ENCODE data around the gene CIAO2B.
A peak's percentile ranks its signal among the peaks of the same experiment; 100 is the strongest.

The CIAO2B gene

GRCh38 chr16:66953462-66954096 lies 19.4 kb upstream of the CIAO2B start:
- TF ChIP-seq CTCF (IDR thresholded peaks at IDR 0.05; ENCODE audit: low read depth, low read length, missing control alignments) = no peak
- H3K4me3 ChIP-seq (ENCODE audit: low read depth, low read length) = no peak overlapping the region
- in situ Hi-C loops (cut with HindIII; ENCODE audit: low sequenced_read_pairs) = no loop called here
- no peak for DNase-seq (ENCODE audit: low read depth)

DNA sequence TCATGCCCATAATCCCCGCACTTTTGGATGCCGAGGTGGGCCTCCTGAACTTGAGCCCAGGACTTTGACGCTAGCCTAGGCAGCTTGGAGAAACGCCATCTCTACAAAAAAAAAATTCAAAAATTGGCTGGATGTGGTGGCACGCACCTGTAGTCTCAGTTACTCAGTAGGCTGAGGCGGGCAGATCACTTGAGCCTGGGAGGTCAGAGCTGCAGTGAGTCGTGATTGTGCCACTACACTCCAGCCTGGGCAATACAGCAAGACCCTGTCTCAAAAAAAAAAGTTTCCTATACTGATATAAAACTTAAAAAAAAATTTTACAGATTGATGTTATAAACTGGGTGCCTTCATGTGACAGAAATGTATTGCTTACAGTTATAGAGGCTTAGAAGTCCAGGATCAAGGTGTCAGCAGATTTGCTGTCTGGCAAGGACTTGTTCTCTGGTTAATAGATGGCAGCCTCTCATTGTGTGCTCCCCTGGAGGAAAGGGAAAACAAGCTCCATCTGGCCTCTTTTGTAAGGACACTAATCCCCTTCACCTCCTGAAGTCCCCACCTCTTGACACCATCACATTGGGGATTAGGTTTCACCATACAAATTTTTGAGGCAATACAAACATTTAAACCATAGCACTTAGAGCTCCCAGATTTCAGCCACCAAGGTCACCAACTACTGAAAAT lies 18.4 kb upstream of the CIAO2B start:
- in situ Hi-C loops (cut with HindIII; ENCODE audit: low sequenced_read_pairs) = no loop called here
- TF ChIP-seq CTCF (IDR thresholded peaks at IDR 0.05; ENCODE audit: low read depth, low read length, missing control alignments) = no peak
- DNase-seq (ENCODE audit: low read depth) = no peak
- H3K4me3 ChIP-seq (ENCODE audit: low read depth, low read length) = no peak overlapping the region

- in situ Hi-C loops (cut with HindIII; ENCODE audit: low sequenced_read_pairs) = no loop called here
- no peak for DNase-seq (ENCODE audit: low read depth)
- TF ChIP-seq CTCF (IDR thresholded peaks at IDR 0.05; ENCODE audit: low read depth, low read length, missing control alignments) = no peak
- H3K4me3 ChIP-seq (ENCODE audit: low read depth, low read length) = no peak overlapping the region
Observed at GRCh38 chr16:66950971-66951790, 17.0 kb upstream of the CIAO2B start.

- in situ Hi-C loops (cut with HindIII; ENCODE audit: low sequenced_read_pairs) = no loop called here
- no peak for TF ChIP-seq CTCF (IDR thresholded peaks at IDR 0.05; ENCODE audit: low read depth, low read length, missing control alignments)
- no peak overlapping the region for H3K4me3 ChIP-seq (ENCODE audit: low read depth, low read length)
- no peak for DNase-seq (ENCODE audit: low read depth)
Observed at GRCh38 chr16:66950437-66950836, 16.2 kb upstream of the CIAO2B start.

GRCh38 chr16:66949472-66949871 lies 15.3 kb upstream of the CIAO2B start:
- no peak for TF ChIP-seq CTCF (IDR thresholded peaks at IDR 0.05; ENCODE audit: low read depth, low read length, missing control alignments)
- in situ Hi-C loops (cut with HindIII; ENCODE audit: low sequenced_read_pairs) = no loop called here
- H3K4me3 ChIP-seq (ENCODE audit: low read depth, low read length) = no peak overlapping the region
- no peak for DNase-seq (ENCODE audit: low read depth)

DNA sequence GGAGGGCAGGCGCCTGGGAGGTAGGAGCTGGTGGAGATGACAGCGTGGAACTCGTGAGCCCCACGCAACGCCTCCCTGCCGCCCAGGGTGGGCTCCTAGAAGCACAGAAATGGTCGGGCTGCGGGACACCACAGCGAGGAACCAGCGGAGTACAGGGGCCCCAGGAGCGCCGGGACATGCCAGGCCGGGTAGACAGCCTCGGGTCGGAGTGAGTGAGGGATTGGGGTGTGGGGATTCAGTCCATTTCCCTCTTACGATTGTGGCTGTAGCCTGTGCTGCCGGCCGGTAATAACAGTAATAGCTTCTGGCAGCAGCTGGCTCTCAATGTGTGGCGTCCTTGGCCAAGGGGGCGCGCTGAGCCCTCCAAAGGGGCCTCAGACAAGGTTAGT lies 14.6 kb upstream of the CIAO2B start:
- peak overlapping the region; percentile 45 for H3K4me3 ChIP-seq (ENCODE audit: low read depth, low read length)
- in situ Hi-C loops (cut with HindIII; ENCODE audit: low sequenced_read_pairs) = no loop called here
- no peak for TF ChIP-seq CTCF (IDR thresholded peaks at IDR 0.05; ENCODE audit: low read depth, low read length, missing control alignments)
- DNase-seq (ENCODE audit: low read depth) = no peak

Measured in astrocyte of the cerebellum (primary cell).